ENCODE data around the gene IQSEC3.

GRCh38 chr12:168763-169525 is 102.4 kb downstream of the IQSEC3 start:
- TF ChIP-seq GATA1 (IDR thresholded peaks at IDR 0.05; ENCODE audit: low read depth, low read length) (no peak), POLR2A (IDR thresholded peaks at IDR 0.05; ENCODE audit: low read length) (peak; percentile 51)

Measured in erythroblast (primary cell).